ENCODE measurements around the gene H3-3A. TPM values are rescaled to one million over a fixed set of nuclear protein-coding genes. Genes with fewer than 3 reads are reported as not detected.

The H3-3A gene
- total and polyA plus RNA-seq, 2 of the 8 experiments (the other 6 are each of a cell fraction or from before 2014, with no cell fraction given): 1,157 to 1,223 TPM

GRCh38 chr1:226029568-226030225 lies 32.8 kb upstream of the H3-3A start:
- H3K4me1 ChIP-seq (replicated peaks in 1 of 4; ENCODE audit: control insufficient read depth in 3 of 4, insufficient read depth in 4 of 4, low read length in 3 of 4): no peaks in the 10 kb centered on the region
- no peak overlapping the region for H2BK12ac ChIP-seq (ENCODE audit: low read depth, low read length)
- H3K23ac ChIP-seq (ENCODE audit: insufficient read length): no peak overlapping the region
- no peaks in the 10 kb centered on the region for H3K23me2 ChIP-seq (ENCODE audit: low read depth, low read length)
- no peak overlapping the region for H3K56ac ChIP-seq (replicated peaks; ENCODE audit: insufficient read length, low read depth, low read length)
- no peak overlapping the region for H3K27ac ChIP-seq (ENCODE audit: low read depth, low read length)
- H3K18ac ChIP-seq (ENCODE audit: extremely low read depth, low read length): no peak overlapping the region
- no peak overlapping the region for H2AFZ ChIP-seq (ENCODE audit: low read length)
- no peaks in the 10 kb centered on the region for H3K79me1 ChIP-seq (ENCODE audit: low read depth, low read length)
- no peak overlapping the region for H3K4me2 ChIP-seq (ENCODE audit: insufficient read depth in 1 of 2, low read depth in 2 of 2, low read length in 2 of 2)
- H3K4me3 ChIP-seq (ENCODE audit: extremely low read depth in 1 of 4, insufficient read depth in 2 of 4, low read depth in 3 of 4, low read length in 4 of 4): no peak overlapping the region
- no peak overlapping the region for H4K91ac ChIP-seq (replicated peaks; ENCODE audit: insufficient read length, low read length)
- H3K79me2 ChIP-seq (ENCODE audit: control insufficient read depth in 1 of 2, insufficient read depth in 2 of 2, low read length in 2 of 2): no peaks in the 10 kb centered on the region
- TF ChIP-seq GABPA (IDR thresholded peaks at IDR 0.05; ENCODE audit: borderline replicate concordance, insufficient read depth, low read length) (no peak), MAFK (IDR thresholded peaks at IDR 0.05; ENCODE audit: low read depth, low read length) (no peak), TBP (IDR thresholded peaks at IDR 0.05; ENCODE audit: low read depth, low read length) (no peak)
- no peaks in the 10 kb centered on the region for H3K9me3 ChIP-seq (ENCODE audit: insufficient read depth in 2 of 2, low read depth in 1 of 2, low read length in 1 of 2)
- no peaks in the 10 kb centered on the region for H3K27me3 ChIP-seq (replicated peaks in 1 of 4; ENCODE audit: control insufficient read depth in 3 of 4, extremely low read depth in 1 of 4, insufficient read depth in 3 of 4, low read length in 3 of 4)
- no peak overlapping the region for H4K5ac ChIP-seq (ENCODE audit: insufficient read length, low read depth, low read length)
- H2BK120ac ChIP-seq (replicated peaks; ENCODE audit: low read depth, low read length): no peak overlapping the region
- ChIA-PET CTCF (ENCODE audit: partially characterized antibody) (interaction anchor here (0.7 to 1.1 kb wide), 3 partner anchors 35 to 42 kb away, joined by 3 read pairs; no protein-coding TSS in a partner anchor), POLR2A (ENCODE audit: partially characterized antibody) (interaction anchor here (0.5 to 1.8 kb wide), 3 partner anchors 10 to 243 kb away, joined by 3 to 8 read pairs (median 4); partner anchors contain the start of gene H3-3A)
- no peak overlapping the region for H3K4ac ChIP-seq (replicated peaks; ENCODE audit: insufficient read length, low read depth, low read length)
- no peak overlapping the region for H2BK5ac ChIP-seq (ENCODE audit: low read depth, low read length)
- DNase-seq (ENCODE audit: low read depth in 1 of 2, low spot score in 2 of 2): no peak
- no peak for FAIRE-seq
- no peak overlapping the region for H4K8ac ChIP-seq (ENCODE audit: extremely low read depth, insufficient read depth, low read length)
- H2BK15ac ChIP-seq (ENCODE audit: low read length): no peak overlapping the region
- H4K20me1 ChIP-seq (replicated peaks in 1 of 2; ENCODE audit: control insufficient read depth in 1 of 2, insufficient read depth in 2 of 2, low read length in 2 of 2): no peaks in the 10 kb centered on the region
- no peaks in the 10 kb centered on the region for H3K36me3 ChIP-seq (ENCODE audit: control insufficient read depth in 2 of 4, insufficient read depth in 4 of 4, low read length in 3 of 4)
- H2AK5ac ChIP-seq (ENCODE audit: low read depth, low read length): no peak overlapping the region
- WGBS, 2 experiments (ENCODE audit: extremely low coverage in 1 of 2, insufficient coverage in 1 of 2, insufficient read length in 1 of 2, insufficient replicate concordance in 2 of 2, low coverage in 1 of 2, low lambda C conversion rate in 2 of 2, missing lambda C conversion rate in 1 of 2): 98% methylated on average over 7 of the region's 7 CpGs; no CpG with 5 or more reads in 1 of the 2 experiments
- no peak overlapping the region for H3K9ac ChIP-seq (replicated peaks in 1 of 4; ENCODE audit: extremely low read depth in 1 of 4, low read depth in 3 of 4, low read length in 3 of 4)
- H3K14ac ChIP-seq (ENCODE audit: insufficient read length): no peak overlapping the region
- no peak overlapping the region for H2BK20ac ChIP-seq (ENCODE audit: low read length)

Data from H1 (cell line).